H9 (cell line): ENCODE measurements around the gene RHOB. TPM values are rescaled to one million over a fixed set of nuclear protein-coding genes. Genes with fewer than 3 reads are reported as not detected.

Experiments
- DNase-seq: peaks from one replicate; pipeline ENCODE4 v3.0.0-alpha.2; 2017
- H2AFZ ChIP-seq: one replicate; pipeline ENCODE4 v1.6.1; 2013; ENCODE audit warnings: mild to moderate bottlenecking, low read length, control low read depth, moderate library complexity
- H2AK5ac ChIP-seq: 2 replicates; pipeline ENCODE4 v1.6.1; 2013; ENCODE audit warnings: low read length, control low read depth, mixed read lengths; ENCODE audit not compliant: insufficient read length
- H2BK120ac ChIP-seq: one replicate; pipeline ENCODE4 v1.6.1; 2013; ENCODE audit warnings: low read depth, mild to moderate bottlenecking, low read length, control low read depth, inconsistent platforms; ENCODE audit not compliant: poor library complexity, severe bottlenecking
- H2BK12ac ChIP-seq: 2 replicates; pipeline ENCODE4 v1.6.1; 2013; ENCODE audit warnings: low read length, control low read depth, mixed read lengths, low read depth; ENCODE audit not compliant: insufficient read length
- H2BK15ac ChIP-seq: 2 replicates; pipeline ENCODE4 v1.6.1; 2013; ENCODE audit warnings: low read depth, low read length, control low read depth
- H2BK20ac ChIP-seq: one replicate; pipeline ENCODE4 v1.6.1; 2013; ENCODE audit warnings: low read depth, mild to moderate bottlenecking, low read length, control low read depth, inconsistent platforms; ENCODE audit not compliant: poor library complexity, severe bottlenecking
- H2BK5ac ChIP-seq: 2 replicates; pipeline ENCODE4 v1.6.1; 2013; ENCODE audit warnings: low read length, control low read depth, mixed read lengths; ENCODE audit not compliant: insufficient read length
- H3K14ac ChIP-seq: 2 replicates; pipeline ENCODE4 v1.6.1; 2013; ENCODE audit warnings: low read length, control low read depth; ENCODE audit not compliant: insufficient read depth
- H3K18ac ChIP-seq: 2 replicates; pipeline ENCODE4 v1.6.1; 2013; ENCODE audit warnings: low read depth, mild to moderate bottlenecking, mixed read lengths, low read length, control low read depth; ENCODE audit not compliant: insufficient read length
- H3K23ac ChIP-seq: 2 replicates; pipeline ENCODE4 v1.6.1; 2013; ENCODE audit warnings: low read length, control low read depth, mixed read lengths, low read depth; ENCODE audit not compliant: insufficient read length
- H3K23me2 ChIP-seq: 2 replicates; pipeline ENCODE4 v1.6.1; 2013; ENCODE audit warnings: low read depth, mild to moderate bottlenecking, mixed read lengths, low read length, control low read depth; ENCODE audit not compliant: insufficient read length, poor library complexity, severe bottlenecking
- H3K27ac ChIP-seq: 2 replicates; pipeline ENCODE4 v1.5.1; 2013; ENCODE audit warnings: low read length, control low read depth, mixed read lengths, low read depth; ENCODE audit not compliant: insufficient read length
- H3K27me3 ChIP-seq: 2 replicates; pipeline ENCODE4 v1.6.1; 2013; ENCODE audit warnings: low read length, control low read depth, inconsistent platforms; ENCODE audit not compliant: insufficient read depth
- H3K4ac ChIP-seq: 2 replicates; pipeline ENCODE4 v1.6.1; 2013; ENCODE audit warnings: low read depth, mild to moderate bottlenecking, control low read depth, inconsistent platforms, low read length, moderate library complexity
- H3K4me1 ChIP-seq: 2 replicates; pipeline ENCODE4 v1.6.1; 2013; ENCODE audit warnings: low read length, control low read depth, inconsistent platforms; ENCODE audit not compliant: insufficient read depth
- H3K4me2 ChIP-seq: 2 replicates; pipeline ENCODE4 v1.6.1; 2013; ENCODE audit warnings: low read length, control low read depth, mixed read lengths; ENCODE audit not compliant: insufficient read length, insufficient read depth
- H3K56ac ChIP-seq: 2 replicates; pipeline ENCODE4 v1.6.1; 2013; ENCODE audit warnings: low read depth, mild to moderate bottlenecking, mixed read lengths, low read length, control low read depth; ENCODE audit not compliant: insufficient read length
- H3K79me1 ChIP-seq: 2 replicates; pipeline ENCODE4 v1.6.1; 2013; ENCODE audit warnings: low read depth, mild to moderate bottlenecking, moderate library complexity, low read length, control low read depth, inconsistent platforms; ENCODE audit not compliant: insufficient read depth, poor library complexity, severe bottlenecking
- H3K79me2 ChIP-seq: 2 replicates; pipeline ENCODE4 v1.6.1; 2013; ENCODE audit warnings: low read length, control low read depth, inconsistent platforms; ENCODE audit not compliant: insufficient read depth
- H3K9ac ChIP-seq: 2 replicates; pipeline ENCODE4 v1.6.1; 2013; ENCODE audit warnings: low read length, control low read depth, mixed read lengths; ENCODE audit not compliant: insufficient read length; ENCODE audit errors: extremely low read depth
- H3K9me3 ChIP-seq: one replicate; pipeline ENCODE4 v1.6.1; 2013; ENCODE audit warnings: low read depth, low read length, inconsistent platforms; ENCODE audit not compliant: control insufficient read depth
- H3T11ph ChIP-seq: one replicate; pipeline ENCODE4 v1.6.1; 2013; ENCODE audit warnings: mild to moderate bottlenecking, low read length, control low read depth, inconsistent platforms
- H4K20me1 ChIP-seq: one replicate; pipeline ENCODE4 v1.6.1; 2013; ENCODE audit not compliant: control insufficient read depth, insufficient read length, insufficient read depth
- H4K5ac ChIP-seq: 2 replicates; pipeline ENCODE4 v1.6.1; 2013; ENCODE audit warnings: low read depth, mild to moderate bottlenecking, mixed read lengths, low read length, control low read depth; ENCODE audit not compliant: insufficient read length
- H4K8ac ChIP-seq: replicated peaks from 2 replicates; pipeline ENCODE4 v1.6.1; 2013; ENCODE audit warnings: low read length, control low read depth, mixed read lengths, low read depth; ENCODE audit not compliant: insufficient read length
- H4K91ac ChIP-seq: 2 replicates; pipeline ENCODE4 v1.6.1; 2013; ENCODE audit warnings: low read depth, mild to moderate bottlenecking, moderate library complexity, mixed read lengths, low read length, control low read depth; ENCODE audit not compliant: insufficient read length
- H3K27ac Mint-ChIP-seq, 3 experiments: 2 replicates in 2 of 3; 3 replicates in 1 of 3; pipeline ENCODE4 v1.8.0; 2020 to 2021; ENCODE audit warnings: mixed read lengths in 3 of 3, mild to moderate bottlenecking in 1 of 3, moderate library complexity in 1 of 3
- H3K27me3 Mint-ChIP-seq: 2 replicates; pipeline ENCODE4 v1.8.0; 2021; ENCODE audit warnings: low read depth, mild to moderate bottlenecking, moderate library complexity, mixed read lengths
- H3K36me3 Mint-ChIP-seq, 3 experiments: 2 replicates in 2 of 3; 3 replicates in 1 of 3; pipeline ENCODE4 v1.8.0; 2020 to 2021; ENCODE audit warnings: low read depth in 3 of 3, mixed read lengths in 3 of 3; ENCODE audit not compliant: insufficient read depth in 1 of 3
- H3K4me1 Mint-ChIP-seq, 2 experiments: 2 replicates each; pipeline ENCODE4 v1.8.0; 2020; ENCODE audit warnings: mixed read lengths in 2 of 2
- H3K4me3 Mint-ChIP-seq, 2 experiments: 2 replicates in 1 of 2; 3 replicates in 1 of 2; pipeline ENCODE4 v1.8.0; 2020 to 2021; ENCODE audit warnings: mild to moderate bottlenecking in 2 of 2, mixed read lengths in 2 of 2, moderate library complexity in 1 of 2
- H3K9me3 Mint-ChIP-seq, 2 experiments: 2 replicates in 1 of 2; 3 replicates in 1 of 2; pipeline ENCODE4 v1.8.0; 2020; ENCODE audit warnings: mild to moderate bottlenecking in 2 of 2, mixed read lengths in 2 of 2, moderate library complexity in 1 of 2
- WGBS: extraction: QIAGEN DNeasy Blood & Tissue Kit; methylation state at CpG from one replicate; pipeline ENCODE4 v1.1.7; 2013; ENCODE audit warnings: missing lambda C conversion rate, low lambda C conversion rate, mixed read lengths; ENCODE audit not compliant: insufficient read length; ENCODE audit errors: extremely low coverage; 5-methylcytosine and 5-hydroxymethylcytosine counted together
- long read RNA-seq: library from polyadenylated mRNA; unstranded; transcript quantifications from one replicate; pipeline ENCODE4 v2.0.0, GENCODE V29; 2020
- total RNA-seq: library from RNA; stranded (reverse); gene quantifications from 2 replicates; pipeline ENCODE4 v1.2.1, GENCODE V29; 2021
- TF ChIP-seq, protein P1 (sequence below): fragments of 200-600 bp; sonication (generic); conservative IDR thresholded peaks from 3 replicates; pipeline ENCODE4 v1.8.0; 2021; ENCODE audit warnings: antibody characterized with exemption, mild to moderate bottlenecking

Gene RHOB
- total RNA-seq = 10.3 and 10.8 TPM in 2 replicates
- long read RNA-seq, partial matches to known transcripts = 0 of 3 reads
- long read RNA-seq, other reads (novel, unspliced or antisense) = 0 of 3 reads

DNA sequence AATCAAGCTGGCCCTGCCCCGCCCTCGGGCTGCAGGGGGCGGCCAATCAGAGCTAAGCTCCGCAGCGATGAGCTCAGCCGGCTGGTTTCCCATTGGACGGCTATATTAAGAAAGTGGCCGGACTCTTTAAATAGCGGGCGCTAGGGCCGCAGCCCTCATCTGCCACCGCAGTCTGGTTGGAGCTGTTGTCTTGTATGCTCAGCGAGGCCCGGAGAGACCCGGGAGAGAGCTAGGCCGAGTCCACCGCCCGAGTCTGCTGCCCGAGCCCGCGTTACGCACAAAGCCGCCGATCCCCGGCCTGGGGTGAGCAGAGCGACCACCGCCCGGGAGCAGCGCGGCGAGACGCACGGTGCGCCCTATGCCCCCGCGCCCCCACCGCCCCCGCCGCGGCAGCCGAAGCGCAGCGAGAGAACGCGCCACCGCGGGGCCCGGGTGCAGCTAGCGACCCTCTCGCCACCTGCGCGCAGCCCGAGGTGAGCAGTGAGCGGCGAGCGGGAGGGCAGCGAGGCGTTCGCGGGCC, at the start of gene RHOB:
RHOB (plus strand) TSS at position 158 of the 520 bp plus-strand sequence. CDS start 392 bp downstream, outside the sequence.
- no peak within 1 kb of the TSS for H2BK120ac ChIP-seq
- Mint-ChIP-seq H3K27me3 (peaks cover 63% of the 10 kb centered on the region), H3K27ac (peak within 1 kb of the TSS in 2 of 3 experiments; percentile 79 to 85; a peak in 3 of 7 replicates), H3K9me3 (no peaks in the 10 kb centered on the region; a peak in 1 of 5 replicates), H3K4me3 (peak within 1 kb of the TSS; percentile 75 to 90), H3K36me3 (no peaks in the 10 kb centered on the region), H3K4me1 (peaks cover 39 to 54% of the 10 kb centered on the region in 2 experiments)
- peaks cover 13% of the 10 kb centered on the region; the same call in 1 of the 2 replicates for H3K27me3 ChIP-seq
- no peak within 1 kb of the TSS for H3K56ac ChIP-seq
- no peak within 1 kb of the TSS for H3K23ac ChIP-seq
- H2BK12ac ChIP-seq = no peak within 1 kb of the TSS
- no peak within 1 kb of the TSS for H3K4ac ChIP-seq
- H2BK20ac ChIP-seq = no peak within 1 kb of the TSS
- H4K20me1 ChIP-seq = no peaks in the 10 kb centered on the region
- H2BK5ac ChIP-seq = no peak within 1 kb of the TSS
- peak within 1 kb of the TSS; percentile 54 for H3K4me2 ChIP-seq
- H2BK15ac ChIP-seq = no peak within 1 kb of the TSS
- no peak within 1 kb of the TSS for H4K5ac ChIP-seq
- H2AK5ac ChIP-seq = no peak within 1 kb of the TSS
- peaks cover 9% of the 10 kb centered on the region for H3K23me2 ChIP-seq
- H3K9me3 ChIP-seq = no peaks in the 10 kb centered on the region
- H3K79me2 ChIP-seq = no peaks in the 10 kb centered on the region
- DNase-seq = peak; percentile 97
- peak within 1 kb of the TSS; percentile 46 for H3K9ac ChIP-seq
- no peak within 1 kb of the TSS for H3K27ac ChIP-seq
- H3K18ac ChIP-seq = peak within 1 kb of the TSS; percentile 69
- no peak within 1 kb of the TSS for H4K91ac ChIP-seq
- no peaks in the 10 kb centered on the region for H3K79me1 ChIP-seq
- no peaks in the 10 kb centered on the region for H3K4me1 ChIP-seq
- no peak within 1 kb of the TSS for H3T11ph ChIP-seq
- peak within 1 kb of the TSS; percentile 72 for H3K14ac ChIP-seq
- H4K8ac ChIP-seq = no peak within 1 kb of the TSS
- H2AFZ ChIP-seq = no peak within 1 kb of the TSS
- TF ChIP-seq, protein P1, sequence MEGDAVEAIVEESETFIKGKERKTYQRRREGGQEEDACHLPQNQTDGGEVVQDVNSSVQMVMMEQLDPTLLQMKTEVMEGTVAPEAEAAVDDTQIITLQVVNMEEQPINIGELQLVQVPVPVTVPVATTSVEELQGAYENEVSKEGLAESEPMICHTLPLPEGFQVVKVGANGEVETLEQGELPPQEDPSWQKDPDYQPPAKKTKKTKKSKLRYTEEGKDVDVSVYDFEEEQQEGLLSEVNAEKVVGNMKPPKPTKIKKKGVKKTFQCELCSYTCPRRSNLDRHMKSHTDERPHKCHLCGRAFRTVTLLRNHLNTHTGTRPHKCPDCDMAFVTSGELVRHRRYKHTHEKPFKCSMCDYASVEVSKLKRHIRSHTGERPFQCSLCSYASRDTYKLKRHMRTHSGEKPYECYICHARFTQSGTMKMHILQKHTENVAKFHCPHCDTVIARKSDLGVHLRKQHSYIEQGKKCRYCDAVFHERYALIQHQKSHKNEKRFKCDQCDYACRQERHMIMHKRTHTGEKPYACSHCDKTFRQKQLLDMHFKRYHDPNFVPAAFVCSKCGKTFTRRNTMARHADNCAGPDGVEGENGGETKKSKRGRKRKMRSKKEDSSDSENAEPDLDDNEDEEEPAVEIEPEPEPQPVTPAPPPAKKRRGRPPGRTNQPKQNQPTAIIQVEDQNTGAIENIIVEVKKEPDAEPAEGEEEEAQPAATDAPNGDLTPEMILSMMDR = no peak
- no CpG with 5 or more reads among the region's 60 CpGs for WGBS
